HL-60/S4 treated with phorbol 12-myristate 13-acetate at 8.2 ng/mL for 4 days and 3 days (cell line): Measurements from ENCODE around the gene PGPEP1.

Experiments
- in situ Hi-C: fragments of 300-500 bp; cut with MboI; formaldehyde crosslinking; loops from 2 replicates; pipeline ENCODE4 v1.15.0; 2022; ENCODE audit warnings: low sequenced_read_pairs

PGPEP1 gene

GRCh38 chr19:18308051-18308947 is 32.1 kb upstream of the PGPEP1 start:
- in situ Hi-C loops, result no loop called here

- in situ Hi-C loops, result no loop called here
Measured at GRCh38 chr19:18308948-18309325, 31.5 kb upstream of the PGPEP1 start.

GRCh38 chr19:18309525-18310064 is 30.8 kb upstream of the PGPEP1 start:
- in situ Hi-C loops, result no loop called here

- in situ Hi-C loops, result no loop called here
Measured at GRCh38 chr19:18310118-18310909, 30.1 kb upstream of the PGPEP1 start.

- in situ Hi-C loops, result no loop called here
Measured at GRCh38 chr19:18310966-18311365, 29.4 kb upstream of the PGPEP1 start.

GRCh38 chr19:18311502-18312091 is 28.8 kb upstream of the PGPEP1 start:
- in situ Hi-C loops, result no loop called here

- in situ Hi-C loops, result no loop called here
Measured at GRCh38 chr19:18312092-18312534, 28.3 kb upstream of the PGPEP1 start.

- in situ Hi-C loops, result no loop called here
Measured at GRCh38 chr19:18313398-18313797, 27.0 kb upstream of the PGPEP1 start.

- in situ Hi-C loops, result no loop called here
Measured at GRCh38 chr19:18317961-18318800, 22.2 kb upstream of the PGPEP1 start.

- in situ Hi-C loops, result loop anchor here (5.0 kb wide), 1 partner anchor 42 kb away; no protein-coding TSS in a partner anchor
Measured at GRCh38 chr19:18319591-18320135, 20.7 kb upstream of the PGPEP1 start.

- in situ Hi-C loops, result loop anchor here (5.0 kb wide), 1 partner anchor 44 kb away; no protein-coding TSS in a partner anchor
Measured at GRCh38 chr19:18320865-18321733, 19.3 kb upstream of the PGPEP1 start.

GRCh38 chr19:18321734-18322102 is 18.7 kb upstream of the PGPEP1 start:
- in situ Hi-C loops, result loop anchor here (5.0 kb wide), 1 partner anchor 44 kb away; no protein-coding TSS in a partner anchor

- in situ Hi-C loops, result loop anchor here (5.0 kb wide), 1 partner anchor 45 kb away; no protein-coding TSS in a partner anchor
Measured at GRCh38 chr19:18322318-18322758, 18.1 kb upstream of the PGPEP1 start.

GRCh38 chr19:18322759-18323460 is 17.5 kb upstream of the PGPEP1 start, which contains the start of gene LSM4:
LSM4 (minus strand) TSS chr19:18323076; CDS start chr19:18323020, 56 bp downstream.
- in situ Hi-C loops, result loop anchor here (5.0 kb wide), 1 partner anchor 46 kb away; no protein-coding TSS in a partner anchor

- in situ Hi-C loops, result loop anchor here (5.0 kb wide), 1 partner anchor 47 kb away; no protein-coding TSS in a partner anchor
Measured at GRCh38 chr19:18324373-18324731, 16.0 kb upstream of the PGPEP1 start.

- in situ Hi-C loops, result loop anchor here (25.0 kb wide), 1 partner anchor 114 kb away; the partner anchor contains the start of gene RAB3A
Measured at GRCh38 chr19:18326772-18327171, 13.6 kb upstream of the PGPEP1 start.

- in situ Hi-C loops, result loop anchor here (25.0 kb wide), 1 partner anchor 116 kb away; the partner anchor contains the start of gene RAB3A
Measured at GRCh38 chr19:18328340-18329034, 11.9 kb upstream of the PGPEP1 start.
